H1 (cell line): Measurements from ENCODE around the gene SPAG4. TPM values are rescaled to one million over a fixed set of nuclear protein-coding genes. Genes with fewer than 3 reads are reported as not detected.
A peak's percentile ranks its signal among the peaks of the same experiment; 100 is the strongest.

Experiments used
- CTCF ChIA-PET: fragments of 300-600 bp; sonication (Branson Sonifier 250); formaldehyde crosslinking; loops from one replicate; lab custom pipeline; 2021; ENCODE audit not compliant: partially characterized antibody; lab: Charles Lee
- POLR2A ChIA-PET: fragments of 300-600 bp; sonication (Branson Sonifier 250); formaldehyde crosslinking; loops from one replicate; lab custom pipeline; 2021; ENCODE audit warnings: inconsistent platforms; ENCODE audit not compliant: partially characterized antibody; lab: Charles Lee
- DNase-seq, 2 experiments: peaks; one replicate each; pipeline versions ENCODE4 v3.0.0 to v3.0.0-alpha.2; 2010 to 2022; ENCODE audit warnings: low spot score in 2 of 2, low read depth in 1 of 2, mixed read lengths in 1 of 2
- FAIRE-seq: peaks from 2 replicates; lab custom pipeline; 2011; peaks lifted over from hg19 to GRCh38; lab: Jason Lieb, UNC
- H2AFZ ChIP-seq: 2 replicates; pipeline ENCODE4 v1.8.1; 2012; ENCODE audit warnings: low read length, inconsistent platforms
- H2AK5ac ChIP-seq: 2 replicates; pipeline ENCODE4 v1.6.1; 2013; ENCODE audit warnings: low read depth, low read length
- H2BK120ac ChIP-seq: replicated peaks from 2 replicates; pipeline ENCODE3; 2013; ENCODE audit warnings: low read depth, low read length, inconsistent platforms
- H2BK12ac ChIP-seq: 2 replicates; pipeline ENCODE4 v1.6.1; 2013; ENCODE audit warnings: low read depth, low read length
- H2BK15ac ChIP-seq: 2 replicates; pipeline ENCODE4 v1.6.1; 2013; ENCODE audit warnings: low read length
- H2BK20ac ChIP-seq: 2 replicates; pipeline ENCODE4 v1.6.1; 2013; ENCODE audit warnings: low read length
- H2BK5ac ChIP-seq: 2 replicates; pipeline ENCODE4 v1.6.1; 2013; ENCODE audit warnings: low read depth, low read length
- H3K14ac ChIP-seq: 2 replicates; pipeline ENCODE4 v1.6.1; 2013; ENCODE audit warnings: inconsistent platforms; ENCODE audit not compliant: insufficient read length
- H3K18ac ChIP-seq: 2 replicates; pipeline ENCODE4 v1.6.1; 2013; ENCODE audit warnings: low read length; ENCODE audit errors: extremely low read depth
- H3K23ac ChIP-seq: 2 replicates; pipeline ENCODE4 v1.6.1; 2013; ENCODE audit warnings: inconsistent platforms; ENCODE audit not compliant: insufficient read length
- H3K23me2 ChIP-seq: 2 replicates; pipeline ENCODE4 v1.6.1; 2013; ENCODE audit warnings: low read depth, low read length
- H3K27ac ChIP-seq: 2 replicates; pipeline ENCODE4 v1.6.1; 2011; ENCODE audit warnings: low read depth, low read length, inconsistent platforms
- H3K27me3 ChIP-seq, 4 experiments: replicated peaks in 1 of 4; 1 replicate in 1 of 4; 2 replicates in 3 of 4; pipeline versions ENCODE4 v1.6.1 to v1.8.1; 2011 to 2013; ENCODE audit warnings: low read length in 3 of 4, mild to moderate bottlenecking in 3 of 4, inconsistent platforms in 2 of 4, mixed read lengths in 2 of 4, moderate library complexity in 1 of 4; ENCODE audit not compliant: control insufficient read depth in 3 of 4, insufficient read depth in 3 of 4; ENCODE audit errors: extremely low read depth in 1 of 4
- H3K36me3 ChIP-seq, 4 experiments: 2 replicates each; pipeline versions ENCODE4 v1.6.1 to v1.8.1; 2011 to 2013; ENCODE audit warnings: mild to moderate bottlenecking in 4 of 4, low read length in 3 of 4, moderate library complexity in 2 of 4, control low read depth in 1 of 4, inconsistent platforms in 1 of 4; ENCODE audit not compliant: insufficient read depth in 4 of 4, control insufficient read depth in 2 of 4
- H3K4ac ChIP-seq: replicated peaks from 2 replicates; pipeline ENCODE3; 2013; ENCODE audit warnings: low read length, low read depth, mixed read lengths, inconsistent platforms; ENCODE audit not compliant: insufficient read length
- H3K4me1 ChIP-seq, 4 experiments: replicated peaks in 1 of 4; 1 replicate in 1 of 4; 2 replicates in 3 of 4; pipeline versions ENCODE4 v1.6.1 to v1.8.1; 2011 to 2013; ENCODE audit warnings: low read length in 3 of 4, inconsistent platforms in 2 of 4, mixed read lengths in 1 of 4; ENCODE audit not compliant: insufficient read depth in 4 of 4, control insufficient read depth in 3 of 4
- H3K4me2 ChIP-seq, 2 experiments: 2 replicates each; pipeline versions ENCODE4 v1.6.1 to v1.8.1; 2011 to 2013; ENCODE audit warnings: low read depth in 2 of 2, low read length in 2 of 2, control low read depth in 1 of 2, inconsistent platforms in 1 of 2, mild to moderate bottlenecking in 1 of 2; ENCODE audit not compliant: insufficient read depth in 1 of 2
- H3K4me3 ChIP-seq, 4 experiments: fragments of 200-600, 300-600 bp in 1 of 4; sonication (generic), shearing (Covaris generic), sonication (Bioruptor Twin) in 1 of 4; 2 replicates each; pipeline versions ENCODE4 v1.5.1 to v1.8.1; 2011 to 2016; ENCODE audit warnings: low read length in 4 of 4, low read depth in 3 of 4, control low read depth in 2 of 4, inconsistent platforms in 2 of 4, mild to moderate bottlenecking in 2 of 4, mixed read lengths in 1 of 4, moderate library complexity in 1 of 4; ENCODE audit not compliant: insufficient read depth in 2 of 4; ENCODE audit errors: extremely low read depth in 1 of 4
- H3K56ac ChIP-seq: replicated peaks from 2 replicates; pipeline ENCODE3; 2013; ENCODE audit warnings: low read depth, mild to moderate bottlenecking, mixed read lengths, low read length, inconsistent platforms; ENCODE audit not compliant: insufficient read length
- H3K79me1 ChIP-seq: 2 replicates; pipeline ENCODE4 v1.6.1; 2013; ENCODE audit warnings: low read depth, low read length, control low read depth
- H3K79me2 ChIP-seq, 2 experiments: 2 replicates each; pipeline versions ENCODE4 v1.6.1 to v1.8.1; 2012 to 2013; ENCODE audit warnings: low read length in 2 of 2, mild to moderate bottlenecking in 2 of 2, inconsistent platforms in 1 of 2; ENCODE audit not compliant: insufficient read depth in 2 of 2, control insufficient read depth in 1 of 2
- H3K9ac ChIP-seq, 4 experiments: replicated peaks in 1 of 4; 1 replicate in 1 of 4; 2 replicates in 3 of 4; pipeline versions ENCODE4 v1.6.1 to v1.8.1; 2011 to 2013; ENCODE audit warnings: low read depth in 3 of 4, low read length in 3 of 4, control low read depth in 2 of 4, mild to moderate bottlenecking in 2 of 4, moderate library complexity in 2 of 4, inconsistent platforms in 1 of 4; ENCODE audit errors: extremely low read depth in 1 of 4
- H3K9me3 ChIP-seq, 2 experiments: 2 replicates each; pipeline versions ENCODE4 v1.6.1 to v1.8.1; 2012 to 2013; ENCODE audit warnings: mild to moderate bottlenecking in 2 of 2, moderate library complexity in 2 of 2, control low read depth in 1 of 2, inconsistent platforms in 1 of 2, low read depth in 1 of 2, low read length in 1 of 2, mixed read lengths in 1 of 2; ENCODE audit not compliant: insufficient read depth in 2 of 2
- H4K20me1 ChIP-seq, 2 experiments: replicated peaks in 1 of 2; 2 replicates each; pipeline versions ENCODE3 to v1.8.1; 2011 to 2013; ENCODE audit warnings: inconsistent platforms in 2 of 2, low read length in 2 of 2, mild to moderate bottlenecking in 1 of 2; ENCODE audit not compliant: insufficient read depth in 2 of 2, control insufficient read depth in 1 of 2
- H4K5ac ChIP-seq: 2 replicates; pipeline ENCODE4 v1.6.1; 2013; ENCODE audit warnings: low read length, low read depth, mixed read lengths, inconsistent platforms; ENCODE audit not compliant: insufficient read length
- H4K8ac ChIP-seq: 2 replicates; pipeline ENCODE4 v1.8.0; 2013; ENCODE audit warnings: mild to moderate bottlenecking, moderate library complexity, low read length, inconsistent platforms; ENCODE audit not compliant: insufficient read depth; ENCODE audit errors: extremely low read depth
- H4K91ac ChIP-seq: replicated peaks from 2 replicates; pipeline ENCODE3; 2013; ENCODE audit warnings: low read length, mixed read lengths, inconsistent platforms; ENCODE audit not compliant: insufficient read length
- CREB1 ChIP-seq: IDR thresholded peaks from 2 replicates; pipeline ENCODE4 v1.6.1; 2012; ENCODE audit warnings: inconsistent platforms
- HDAC2 ChIP-seq, 2 experiments: fragments of 300-600 bp in 1 of 2; sonication (generic) in 1 of 2; IDR thresholded peaks; 2 replicates each; pipeline ENCODE4 v1.6.1; 2011 to 2012; ENCODE audit warnings: low read depth in 2 of 2, low read length in 2 of 2, mild to moderate bottlenecking in 2 of 2, moderate library complexity in 2 of 2, borderline replicate concordance in 1 of 2, inconsistent platforms in 1 of 2
- KDM1A ChIP-seq: fragments of 200-600, 300-600 bp; sonication (generic); IDR thresholded peaks from 2 replicates; pipeline ENCODE4 v1.7.1; 2016; ENCODE audit warnings: mild to moderate bottlenecking, low read length, borderline replicate concordance
- KDM4A ChIP-seq: IDR thresholded peaks from one replicate; pipeline ENCODE4 v1.7.1; 2012; ENCODE audit warnings: low read depth, mild to moderate bottlenecking, moderate library complexity, low read length, inconsistent platforms; ENCODE audit not compliant: severe bottlenecking
- POLR2A ChIP-seq, 2 experiments: IDR thresholded peaks; 1 replicate in 1 of 2; 2 replicates in 1 of 2; pipeline ENCODE4 v1.6.1; 2011; ENCODE audit warnings: low read depth in 2 of 2, low read length in 2 of 2, mild to moderate bottlenecking in 2 of 2; ENCODE audit errors: control extremely low read depth in 1 of 2
- RAD21 ChIP-seq, 2 experiments: IDR thresholded peaks in 1 of 2; conservative IDR thresholded peaks in 1 of 2; 2 replicates each; pipeline ENCODE4 v1.6.1; 2011; ENCODE audit warnings: low read depth in 2 of 2, low read length in 2 of 2, improper control_type of control experiment in 1 of 2, inconsistent platforms in 1 of 2, mild to moderate bottlenecking in 1 of 2, moderate library complexity in 1 of 2
- SP1 ChIP-seq: IDR thresholded peaks from 2 replicates; pipeline ENCODE4 v1.6.1; 2011; ENCODE audit warnings: low read depth, low read length
- SP4 ChIP-seq: IDR thresholded peaks from 2 replicates; pipeline ENCODE4 v1.6.1; 2012; ENCODE audit warnings: low read length, inconsistent platforms
- SUZ12 ChIP-seq: fragments of 200-600 bp; sonication (generic); IDR thresholded peaks from 2 replicates; pipeline ENCODE4 v1.6.1; 2012; ENCODE audit warnings: mild to moderate bottlenecking, inconsistent platforms, low read length, moderate library complexity, mixed read lengths
- TAF1 ChIP-seq: IDR thresholded peaks from 2 replicates; pipeline ENCODE4 v1.6.1; 2011; ENCODE audit warnings: mild to moderate bottlenecking, low read depth, low read length
- YY1 ChIP-seq: IDR thresholded peaks from 2 replicates; pipeline ENCODE4 v1.6.1; 2011; ENCODE audit warnings: low read depth, mild to moderate bottlenecking, low read length
- WGBS, 2 experiments: shearing (Covaris generic) in 1 of 2; methylation state at CpG; one replicate each; pipeline versions ENCODE4 v1.1.6 to v1.1.7; 2013 to 2015; ENCODE audit warnings: low lambda C conversion rate in 2 of 2, mixed read lengths in 2 of 2, inconsistent platforms in 1 of 2, low coverage in 1 of 2, missing lambda C conversion rate in 1 of 2; ENCODE audit not compliant: insufficient replicate concordance in 2 of 2, insufficient coverage in 1 of 2, insufficient read length in 1 of 2; ENCODE audit errors: extremely low coverage in 1 of 2, missing lambda C conversion rate in 1 of 2; 5-methylcytosine and 5-hydroxymethylcytosine counted together
- polyA plus RNA-seq, 7 experiments: library from polyadenylated mRNA; depleted of rRNA in 3 of 7; stranded (reverse) in 5 of 7; unstranded in 2 of 7; fragments of >200 nt in 5 of 7; fragments of 200-250 nt in 2 of 7; gene quantifications; 1 replicate in 5 of 7; 2 replicates in 1 of 7; 4 replicates in 1 of 7; pipeline versions ENCODE4 v1.2.1 to v1.2.3, GENCODE V29; 2011 to 2013; ENCODE audit warnings: missing spikeins in 2 of 7, mixed read lengths in 2 of 7
- total RNA-seq: library from RNA; stranded (reverse); fragmentation: NEBNext Ultra II Directional; extraction: Animal tissue kit (Norgen Biotek cat#: 25700); gene quantifications from 2 replicates; pipeline ENCODE4 v1.2.1, GENCODE V29; 2021

Gene SPAG4
- total and polyA plus RNA-seq, 2 of the 8 experiments (the other 6 are each of a cell fraction or from before 2014, with no cell fraction given): 2.4 to 6.0 TPM

- peaks cover 12% of the 10 kb centered on the region; the same call in 1 of the 2 replicates for H3K23me2 ChIP-seq
- H3K4me2 ChIP-seq: peak overlapping the region; percentile 78 to 96
- H4K5ac ChIP-seq: no peak overlapping the region
- no peak overlapping the region for H2BK20ac ChIP-seq
- no peak overlapping the region for H3K27ac ChIP-seq
- POLR2A ChIA-PET: interaction anchor here (0.7 to 4.8 kb wide), 21 partner anchors 9 to 337 kb away, joined by 3 to 28 read pairs (median 3); partner anchors contain the start of genes CPNE1, NFS1, RBM12 and RBM39
- H3K79me2 ChIP-seq: no peaks in the 10 kb centered on the region
- no peak overlapping the region for H3K56ac ChIP-seq
- no peak overlapping the region for H2BK5ac ChIP-seq
- CTCF ChIA-PET: interaction anchor here (0.6 to 10.1 kb wide), 10 partner anchors 13 to 338 kb away, joined by 3 to 121 read pairs (median 3); partner anchors contain the start of genes RBM39 and SCAND1
- peaks cover 0 to 19% (median 8%) of the 10 kb centered on the region in 4 experiments; a peak in 6 of 7 replicates for H3K4me1 ChIP-seq
- no peak overlapping the region for H4K8ac ChIP-seq
- DNase-seq (peak in 1 of 2 experiments; percentile 88), FAIRE-seq (peak; percentile 60)
- H3K4me3 ChIP-seq: peak overlapping the region; percentile 37 to 60 (median 46); a peak in 7 of 8 replicates
- WGBS, 2 experiments: 8% methylated on average over 40 of the region's 57 CpGs; no CpG with 5 or more reads in 1 of the 2 experiments
- peaks cover 0 to 12% (median 7%) of the 10 kb centered on the region in 4 experiments; a peak in 4 of 7 replicates for H3K27me3 ChIP-seq
- H2BK120ac ChIP-seq: no peak overlapping the region
- no peak overlapping the region for H3K23ac ChIP-seq
- no peak overlapping the region for H4K91ac ChIP-seq
- H2AK5ac ChIP-seq: no peak overlapping the region
- H3K9me3 ChIP-seq: no peaks in the 10 kb centered on the region
- no peaks in the 10 kb centered on the region for H3K79me1 ChIP-seq
- no peak overlapping the region for H3K4ac ChIP-seq
- H2BK12ac ChIP-seq: no peak overlapping the region
- H3K18ac ChIP-seq: no peak overlapping the region; the same call in 1 of the 2 replicates
- H3K9ac ChIP-seq: no peak overlapping the region
- no peak overlapping the region for H2BK15ac ChIP-seq
- H3K36me3 ChIP-seq: no peaks in the 10 kb centered on the region
- H3K14ac ChIP-seq: no peak overlapping the region
- no peak overlapping the region for H2AFZ ChIP-seq
- no peaks in the 10 kb centered on the region for H4K20me1 ChIP-seq
- TF ChIP-seq TAF1 (0 out of 2 replicates have a peak, but pooled peaks have one; percentile 27), CREB1 (no peak), RAD21 (IDR thresholded peaks at IDR 0.05 in 1 of 2, conservative IDR thresholded peaks at IDR 0.05 in 1 of 2; ENCODE audit: low read depth in 2 of 2, low read length in 2 of 2) (no peak), SP4 (peak; percentile 74; the same call in 1 of the 2 replicates), SP1 (peak; percentile 86; the same call in 1 of the 2 replicates), KDM4A (peak; percentile 28), KDM1A (peak; percentile 57; the same call in 1 of the 2 replicates), YY1 (no peak), POLR2A (IDR thresholded peaks at IDR 0.05; ENCODE audit: control extremely low read depth in 1 of 2, low read depth in 2 of 2, low read length in 2 of 2) (peak in 1 of 2 experiments; percentile 44; a peak in 1 of 3 replicates), HDAC2 (IDR thresholded peaks at IDR 0.05; ENCODE audit: borderline replicate concordance in 1 of 2, low read depth in 2 of 2, low read length in 2 of 2) (no peak), SUZ12 (0 out of 2 replicates have a peak, but pooled peaks have one; percentile 9)
These were observed 1.1 kb downstream of the SPAG4 start for GRCh38 chr20:35616465-35617396.
